Inferior parietal cortex (tissue), 1 donor: Measurements from ENCODE around the gene TOP2A.

Experiments
- DNase-seq: peaks from one replicate; pipeline ENCODE4 v3.0.0-alpha.2; 2016; ENCODE audit errors: extremely low spot score

Gene TOP2A, protein sequence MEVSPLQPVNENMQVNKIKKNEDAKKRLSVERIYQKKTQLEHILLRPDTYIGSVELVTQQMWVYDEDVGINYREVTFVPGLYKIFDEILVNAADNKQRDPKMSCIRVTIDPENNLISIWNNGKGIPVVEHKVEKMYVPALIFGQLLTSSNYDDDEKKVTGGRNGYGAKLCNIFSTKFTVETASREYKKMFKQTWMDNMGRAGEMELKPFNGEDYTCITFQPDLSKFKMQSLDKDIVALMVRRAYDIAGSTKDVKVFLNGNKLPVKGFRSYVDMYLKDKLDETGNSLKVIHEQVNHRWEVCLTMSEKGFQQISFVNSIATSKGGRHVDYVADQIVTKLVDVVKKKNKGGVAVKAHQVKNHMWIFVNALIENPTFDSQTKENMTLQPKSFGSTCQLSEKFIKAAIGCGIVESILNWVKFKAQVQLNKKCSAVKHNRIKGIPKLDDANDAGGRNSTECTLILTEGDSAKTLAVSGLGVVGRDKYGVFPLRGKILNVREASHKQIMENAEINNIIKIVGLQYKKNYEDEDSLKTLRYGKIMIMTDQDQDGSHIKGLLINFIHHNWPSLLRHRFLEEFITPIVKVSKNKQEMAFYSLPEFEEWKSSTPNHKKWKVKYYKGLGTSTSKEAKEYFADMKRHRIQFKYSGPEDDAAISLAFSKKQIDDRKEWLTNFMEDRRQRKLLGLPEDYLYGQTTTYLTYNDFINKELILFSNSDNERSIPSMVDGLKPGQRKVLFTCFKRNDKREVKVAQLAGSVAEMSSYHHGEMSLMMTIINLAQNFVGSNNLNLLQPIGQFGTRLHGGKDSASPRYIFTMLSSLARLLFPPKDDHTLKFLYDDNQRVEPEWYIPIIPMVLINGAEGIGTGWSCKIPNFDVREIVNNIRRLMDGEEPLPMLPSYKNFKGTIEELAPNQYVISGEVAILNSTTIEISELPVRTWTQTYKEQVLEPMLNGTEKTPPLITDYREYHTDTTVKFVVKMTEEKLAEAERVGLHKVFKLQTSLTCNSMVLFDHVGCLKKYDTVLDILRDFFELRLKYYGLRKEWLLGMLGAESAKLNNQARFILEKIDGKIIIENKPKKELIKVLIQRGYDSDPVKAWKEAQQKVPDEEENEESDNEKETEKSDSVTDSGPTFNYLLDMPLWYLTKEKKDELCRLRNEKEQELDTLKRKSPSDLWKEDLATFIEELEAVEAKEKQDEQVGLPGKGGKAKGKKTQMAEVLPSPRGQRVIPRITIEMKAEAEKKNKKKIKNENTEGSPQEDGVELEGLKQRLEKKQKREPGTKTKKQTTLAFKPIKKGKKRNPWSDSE (N-terminal part only)

DNA sequence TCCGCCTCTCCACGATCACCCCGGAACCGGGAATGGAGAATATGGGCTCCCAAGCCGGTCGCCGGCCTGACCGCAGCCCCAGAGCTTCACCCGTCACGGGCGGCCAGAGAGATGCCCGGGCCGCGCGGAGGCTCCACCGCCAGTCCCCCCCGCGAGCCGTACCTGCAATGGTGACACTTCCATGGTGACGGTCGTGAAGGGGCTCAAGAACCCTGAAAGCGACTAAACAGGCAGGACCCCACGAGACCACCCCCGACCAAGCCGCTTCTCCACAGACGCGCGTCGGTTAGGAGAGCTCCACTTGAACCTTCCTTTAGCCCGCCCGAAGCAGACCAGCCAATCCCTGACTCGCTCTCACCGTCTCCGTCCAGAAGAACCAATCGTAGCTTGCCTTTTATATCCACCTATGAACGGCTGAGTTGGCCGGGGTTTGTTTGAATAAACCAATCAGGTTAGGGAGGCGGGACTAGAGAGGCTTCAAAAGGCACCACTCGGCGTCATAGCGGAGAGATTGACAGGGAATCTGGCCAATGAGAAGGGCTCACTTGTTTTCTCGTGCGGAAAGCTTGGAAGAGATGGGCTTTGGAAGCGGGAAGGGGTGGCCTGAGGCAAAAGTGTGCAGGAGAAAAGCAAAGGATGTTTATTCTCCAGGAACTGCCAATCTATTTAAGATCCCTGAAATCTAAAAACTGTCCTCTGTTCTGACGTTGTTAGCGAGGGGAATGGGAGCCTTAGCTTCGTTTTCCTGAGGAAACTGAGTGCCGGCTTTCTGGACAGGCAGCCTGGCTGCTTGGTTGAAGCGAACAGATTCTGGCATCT is at the start of gene TOP2A:
Gene TOP2A, minus strand, starts transcription at position 288 of the 819 bp plus-strand sequence. Its CDS starts 105 bp downstream, at position 183.
- DNase-seq = peak; percentile 100

DNA sequence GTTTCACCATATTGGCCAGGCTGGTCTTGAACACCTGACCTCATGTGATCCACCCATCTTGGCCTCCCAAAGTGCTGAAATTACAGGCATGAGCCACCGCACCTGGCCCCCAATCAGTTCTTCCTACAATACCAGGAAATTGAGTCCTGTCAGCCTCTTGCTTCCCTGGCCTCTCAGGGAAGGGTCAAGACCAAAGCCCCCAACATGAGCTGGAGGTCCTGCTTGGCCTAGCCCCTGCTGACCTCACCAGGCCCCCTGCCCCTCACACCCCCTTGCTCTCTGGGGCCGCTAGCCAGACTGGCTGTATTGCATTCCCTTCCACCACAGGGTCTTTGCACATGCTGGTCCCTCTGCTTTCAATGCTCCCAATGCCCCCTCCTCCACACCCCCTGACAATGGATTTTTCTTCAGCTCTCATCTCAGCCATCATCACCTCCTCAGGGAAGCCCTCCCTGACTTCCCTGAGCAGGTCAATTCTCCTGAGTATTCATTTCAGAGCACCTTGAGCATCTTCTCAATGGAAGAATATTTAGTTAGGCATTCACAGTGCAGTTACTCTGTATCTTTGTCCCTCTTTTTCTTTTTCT is 49.7 kb upstream of the TOP2A start:
- DNase-seq = no peak

DNA sequence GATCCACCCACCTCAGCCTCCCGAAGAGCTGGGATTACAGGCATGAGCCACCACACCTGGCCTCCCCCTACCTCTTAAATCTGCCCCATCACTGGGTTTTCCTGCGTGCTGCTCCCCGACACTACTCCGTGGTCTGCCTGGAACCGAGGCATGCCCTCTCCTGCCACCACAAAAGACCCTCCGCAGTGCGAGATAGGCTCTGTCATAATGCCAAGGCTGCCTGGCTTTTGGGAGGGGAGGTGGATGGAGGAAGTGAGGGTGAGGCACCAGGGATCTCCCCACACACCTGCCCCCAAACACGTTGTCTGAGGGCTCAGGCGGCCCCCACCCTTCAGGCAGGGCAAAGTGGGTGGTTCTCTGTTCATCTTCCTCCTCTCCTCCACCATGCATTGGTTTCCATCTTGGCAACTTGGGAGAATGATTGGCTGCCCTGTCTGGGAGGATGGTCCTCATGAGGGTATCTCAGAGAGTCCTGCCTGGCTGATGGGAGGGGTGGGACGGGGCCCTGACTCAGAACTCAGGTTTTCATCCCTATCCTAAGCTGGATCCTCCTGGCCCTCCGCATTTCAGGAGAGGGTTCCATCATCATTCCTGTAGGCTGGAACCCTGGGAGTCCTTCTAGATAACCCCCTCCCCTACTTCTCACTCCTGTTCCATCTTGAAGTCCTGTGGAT is 48.7 kb upstream of the TOP2A start:
- DNase-seq = no peak

DNA sequence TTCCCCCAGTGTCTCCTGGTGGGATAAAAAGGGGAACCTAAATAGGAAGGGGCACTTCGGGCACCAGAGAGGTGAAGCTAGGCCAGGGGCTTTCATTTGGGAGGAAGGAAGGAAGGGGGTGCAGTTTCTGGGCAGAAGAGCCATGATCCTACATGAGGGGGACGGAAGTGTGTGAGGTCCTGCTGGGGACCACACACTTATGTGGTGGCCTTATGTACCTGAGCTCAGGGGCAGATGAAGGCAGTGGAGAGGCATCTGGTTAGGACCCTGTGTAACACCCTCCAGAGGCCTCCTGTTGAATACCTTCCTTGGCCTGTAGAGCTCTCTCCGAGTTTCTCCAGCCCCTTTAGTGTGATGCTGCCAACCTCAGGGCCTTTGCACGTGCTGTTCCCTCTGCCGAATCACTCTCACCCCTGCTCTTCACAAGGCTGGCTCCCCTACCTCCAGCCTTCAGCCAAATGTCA is 46.7 kb upstream of the TOP2A start:
- no peak for DNase-seq

DNA sequence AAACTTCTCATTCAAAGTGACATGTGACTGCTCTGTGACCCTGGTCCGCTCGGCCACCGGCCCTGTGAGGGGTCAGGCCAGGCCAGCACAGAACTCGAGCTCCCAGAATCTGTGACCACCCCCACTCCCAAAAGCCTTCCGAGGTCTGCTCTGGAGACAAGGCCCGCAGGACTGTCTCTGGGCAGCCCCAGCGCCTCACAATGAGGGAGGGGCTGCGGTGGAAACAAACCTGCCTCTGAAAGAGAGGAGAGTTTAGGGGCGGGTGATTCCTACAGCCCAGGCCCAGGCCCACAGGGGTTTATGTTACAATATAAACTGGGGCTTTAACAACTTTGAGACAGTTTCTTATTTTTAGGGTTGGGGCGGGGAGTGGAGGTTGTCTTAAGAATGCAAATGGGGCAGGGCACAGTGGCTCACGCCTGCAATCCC is 45.4 kb upstream of the TOP2A start:
- no peak for DNase-seq

DNA sequence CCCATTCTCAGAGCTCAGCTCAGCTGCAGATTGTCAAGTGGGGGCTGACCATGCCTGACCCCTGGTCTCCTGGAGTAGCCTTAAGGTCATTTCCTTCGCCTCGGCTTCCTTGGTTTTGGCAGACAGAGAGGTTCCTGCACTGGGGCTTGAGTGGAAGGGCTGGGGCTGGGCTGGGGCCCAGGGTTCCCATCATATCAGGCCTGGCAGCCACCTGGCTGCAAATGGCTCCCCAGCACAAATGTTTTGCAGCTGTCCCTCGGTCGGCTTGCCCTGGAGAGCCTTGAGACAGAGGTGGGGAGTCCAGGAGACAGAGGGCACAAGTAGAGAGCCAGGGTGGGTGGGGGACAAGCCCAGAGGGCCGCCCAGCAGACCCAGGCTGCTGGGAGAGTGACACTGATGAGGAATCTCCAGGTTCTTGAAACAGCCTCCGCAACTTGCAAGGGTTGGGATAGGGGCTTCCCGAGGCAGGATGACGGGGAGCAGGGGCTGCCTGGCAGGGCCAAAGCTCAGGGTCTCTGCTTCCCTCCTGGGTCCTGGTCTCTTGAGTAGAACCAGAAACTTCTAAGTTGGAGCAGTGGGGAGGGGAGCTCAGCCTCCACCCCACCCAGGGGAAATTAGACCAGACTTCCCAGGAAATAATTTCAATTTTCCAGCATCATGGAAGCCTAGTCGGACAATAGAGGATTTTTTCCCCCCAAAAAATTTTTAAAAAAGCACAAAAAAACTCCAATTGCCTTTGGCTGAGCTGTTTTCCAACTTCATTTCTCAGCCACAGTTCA is 44.8 kb upstream of the TOP2A start:
- DNase-seq = no peak

DNA sequence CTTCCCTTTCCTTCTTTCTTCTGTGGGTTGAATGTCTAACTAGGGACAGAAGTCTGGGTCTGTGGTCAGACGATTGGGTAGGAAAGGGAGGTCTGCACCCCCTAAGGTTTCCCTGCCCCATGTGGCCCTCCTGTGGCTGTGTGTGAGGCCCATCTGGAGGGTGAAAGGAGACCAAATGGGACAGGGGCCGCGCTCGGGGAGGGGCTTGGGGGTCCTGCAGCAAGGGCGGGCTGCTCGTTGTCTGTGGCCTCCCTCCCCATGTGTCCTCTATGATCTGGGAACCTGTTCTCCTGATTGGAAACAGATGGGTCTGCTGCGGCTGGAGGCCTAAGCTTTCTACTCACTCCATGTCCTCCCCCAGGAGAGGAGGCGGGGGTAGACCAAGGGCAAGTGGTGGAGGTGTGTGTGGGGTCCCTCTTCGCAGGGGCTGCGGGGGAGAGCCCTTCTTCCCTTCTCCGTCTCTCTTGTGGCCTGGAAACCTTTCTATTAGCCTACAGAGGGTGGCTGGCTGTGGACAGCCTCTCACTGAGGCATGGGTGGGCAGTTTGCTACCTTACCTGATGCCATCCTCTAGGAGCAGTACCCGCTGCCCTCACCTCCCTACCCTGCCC is 44.1 kb upstream of the TOP2A start:
- DNase-seq = no peak

DNA sequence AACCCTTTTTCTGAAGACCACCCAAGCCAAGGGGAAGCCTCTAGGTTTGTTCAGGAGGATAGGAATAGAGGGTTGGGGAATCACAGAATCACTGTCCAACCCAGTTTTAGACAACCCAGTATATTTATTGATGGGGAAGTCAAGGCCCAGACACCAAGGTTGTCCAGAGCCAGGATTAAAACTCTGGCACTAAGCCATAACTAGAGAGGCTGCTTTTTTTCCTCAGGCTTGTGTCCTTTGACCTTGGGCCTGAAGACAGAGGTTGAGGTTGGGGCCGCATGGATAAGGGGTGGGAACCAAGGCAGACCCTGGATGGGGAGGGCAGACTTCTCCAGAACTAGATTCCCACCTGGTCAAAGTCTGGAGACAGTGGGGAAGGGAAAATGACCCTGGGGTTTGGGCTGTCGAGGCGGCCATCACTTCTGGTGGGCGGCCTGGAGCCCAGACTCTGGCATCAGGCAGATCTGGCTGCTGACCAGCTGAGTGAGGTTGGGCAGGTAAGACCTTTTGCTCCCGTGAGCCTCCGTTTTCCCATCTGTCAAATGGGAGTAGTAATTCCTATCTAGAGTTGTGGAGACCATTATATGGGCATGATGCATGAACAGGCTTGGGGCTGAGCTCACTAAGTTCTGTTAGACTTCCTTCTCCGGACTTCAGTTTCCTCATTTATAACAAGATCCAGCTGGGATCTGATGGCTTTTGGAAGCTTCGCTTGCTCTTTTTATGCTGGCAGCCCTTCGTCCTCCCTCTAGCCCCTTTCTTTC is 43.5 kb upstream of the TOP2A start:
- DNase-seq = no peak

DNA sequence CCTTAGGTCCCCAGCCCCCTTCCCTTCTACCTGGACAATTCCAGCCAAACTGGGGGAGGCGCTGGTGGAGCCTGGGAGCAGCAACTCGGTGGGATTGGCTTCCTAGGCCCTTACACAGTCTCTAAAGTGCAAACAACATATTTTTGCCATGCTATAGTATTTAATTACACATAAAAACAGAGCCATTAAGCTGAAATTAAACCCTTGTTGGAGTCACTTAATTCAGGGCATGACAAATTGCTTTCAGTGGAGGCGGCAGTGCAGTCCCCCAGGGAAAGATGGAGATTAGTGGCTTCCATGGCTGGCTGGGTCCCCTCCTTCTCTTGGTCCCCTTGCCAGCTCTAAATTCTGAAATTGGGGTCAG is 42.9 kb upstream of the TOP2A start:
- no peak for DNase-seq

DNA sequence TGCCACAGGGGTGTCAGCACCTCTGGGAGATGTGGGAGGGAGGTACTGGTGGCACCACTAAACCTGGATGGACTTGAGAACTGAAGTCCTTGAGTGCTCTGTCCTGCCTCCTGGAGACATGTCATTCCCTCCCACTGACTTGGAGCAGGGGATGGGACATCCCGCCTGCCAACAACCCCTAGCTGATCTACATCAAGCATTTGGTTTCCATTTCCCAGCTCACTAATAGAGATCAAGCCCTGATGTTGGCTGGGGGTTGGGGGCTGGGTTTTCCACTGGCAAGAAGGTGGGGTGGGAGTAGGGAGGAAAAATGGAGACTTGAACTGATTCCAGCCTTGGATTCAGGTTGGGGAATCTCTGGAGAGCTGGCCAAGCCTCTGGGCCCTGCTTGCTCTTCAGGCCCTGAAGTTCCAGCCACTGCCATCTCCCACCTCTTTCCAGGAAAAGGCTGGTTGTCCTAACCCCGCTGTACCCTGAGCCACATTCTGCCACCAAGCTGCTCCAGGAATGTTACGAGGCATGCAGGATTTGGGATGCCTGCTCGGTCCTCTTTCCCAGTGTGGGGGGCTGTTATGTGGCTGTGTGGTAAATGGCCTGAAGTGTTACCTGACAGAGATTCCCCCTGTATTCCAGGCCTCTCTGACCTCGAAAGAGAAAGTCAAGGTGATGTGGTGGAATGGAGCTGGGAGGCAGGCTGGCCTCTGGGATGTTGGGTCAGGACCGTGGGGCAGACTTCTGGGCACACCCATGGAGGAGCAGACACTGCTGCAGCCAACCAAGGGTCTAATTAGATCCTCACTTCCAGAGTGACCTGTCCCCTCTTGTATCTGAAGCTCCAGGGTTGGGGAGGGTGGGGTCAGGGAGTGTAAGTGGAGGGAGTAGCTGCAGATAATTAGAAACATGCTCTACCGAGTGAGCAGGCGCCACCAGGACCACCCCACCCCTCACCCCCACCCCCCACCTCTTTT is 42.2 kb upstream of the TOP2A start:
- no peak for DNase-seq

DNA sequence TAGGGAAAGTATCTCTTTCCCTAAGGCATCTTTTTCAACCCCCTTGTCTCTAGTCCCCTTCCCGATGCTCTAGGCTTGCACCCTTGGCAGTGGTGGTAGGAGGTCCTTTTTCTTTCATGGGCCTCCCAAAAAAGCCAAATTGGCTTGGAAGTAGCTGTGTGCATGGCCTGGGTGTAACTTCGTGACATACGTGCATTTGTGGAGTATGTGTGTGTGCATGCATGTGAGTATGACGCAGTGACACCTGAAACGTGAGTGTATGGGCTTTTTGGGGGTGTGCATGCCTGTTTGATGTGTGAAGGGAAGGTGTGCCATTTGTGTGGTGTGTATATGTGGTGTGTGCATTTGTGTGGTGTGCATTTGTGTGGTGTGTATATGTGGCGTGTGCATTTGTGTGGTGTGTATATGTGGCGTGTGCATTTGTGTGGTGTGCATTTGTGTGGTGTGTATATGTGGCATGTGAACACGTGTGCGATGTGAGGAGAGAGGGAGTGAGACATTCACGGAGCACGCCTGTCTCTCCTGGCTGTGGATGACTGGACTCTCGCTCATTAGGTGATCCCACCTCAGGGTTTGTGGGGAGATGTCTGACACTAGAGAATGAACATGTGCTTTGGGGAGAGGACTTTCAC is 41.3 kb upstream of the TOP2A start:
- no peak for DNase-seq

DNA sequence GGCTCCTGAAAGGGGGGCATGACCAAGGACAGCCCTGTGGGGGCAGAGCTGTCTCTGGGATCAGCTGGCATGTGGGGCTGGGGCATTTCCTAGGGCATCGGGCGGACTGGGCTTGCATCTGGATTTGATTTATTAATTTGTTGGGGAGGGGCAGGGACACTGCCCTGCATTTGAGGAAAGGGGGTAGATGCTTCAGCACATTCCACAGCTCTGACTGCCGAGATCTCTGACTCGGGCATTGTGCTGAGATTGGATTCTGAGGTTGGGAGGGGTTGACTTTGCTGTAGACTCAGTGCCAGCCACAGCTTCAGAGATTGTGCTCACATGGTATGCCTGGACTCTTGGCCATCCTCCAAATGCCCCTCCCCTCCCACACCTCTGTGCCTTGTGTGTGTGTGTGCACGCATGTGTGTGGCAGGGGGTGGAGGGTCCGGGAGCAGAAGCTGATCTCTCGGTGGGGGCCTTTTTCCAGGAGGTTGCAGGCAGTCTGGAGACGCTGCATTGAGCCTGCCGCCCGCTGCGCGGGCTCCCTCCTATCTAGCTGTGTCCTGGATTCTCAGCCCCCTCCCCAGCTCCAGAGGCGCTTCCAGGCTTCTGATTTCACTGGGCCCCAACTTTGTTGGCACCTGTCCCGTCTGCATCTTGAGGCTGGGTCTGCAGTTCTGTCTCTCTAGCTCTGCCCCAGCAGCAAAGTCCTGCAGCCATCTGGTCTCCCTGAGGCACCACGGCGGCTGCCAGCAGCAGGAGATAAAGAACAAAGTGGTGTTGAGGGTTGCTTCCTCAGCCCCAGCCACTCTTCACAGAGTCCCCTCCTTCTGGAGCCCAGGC is 40.5 kb upstream of the TOP2A start:
- no peak for DNase-seq

DNA sequence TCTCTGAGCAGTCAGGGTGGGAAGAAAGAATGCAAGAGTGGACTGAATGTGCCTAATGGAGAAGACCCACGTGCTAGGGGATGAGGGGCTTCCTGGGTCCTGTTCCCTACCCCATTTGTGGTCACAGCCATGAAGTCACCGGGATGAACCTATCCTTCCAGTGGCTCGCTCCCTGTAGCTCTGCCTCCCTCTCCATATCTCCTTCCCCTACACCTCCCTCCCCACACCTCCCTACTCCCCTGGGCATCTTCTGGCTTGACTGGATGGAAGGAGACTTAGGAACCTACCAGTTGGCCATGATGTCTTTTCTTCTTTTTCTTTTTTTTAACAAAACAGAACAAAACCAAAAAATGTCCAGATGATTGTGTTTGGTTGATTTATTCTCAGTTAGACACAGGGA is 39.7 kb upstream of the TOP2A start:
- DNase-seq = no peak

DNA sequence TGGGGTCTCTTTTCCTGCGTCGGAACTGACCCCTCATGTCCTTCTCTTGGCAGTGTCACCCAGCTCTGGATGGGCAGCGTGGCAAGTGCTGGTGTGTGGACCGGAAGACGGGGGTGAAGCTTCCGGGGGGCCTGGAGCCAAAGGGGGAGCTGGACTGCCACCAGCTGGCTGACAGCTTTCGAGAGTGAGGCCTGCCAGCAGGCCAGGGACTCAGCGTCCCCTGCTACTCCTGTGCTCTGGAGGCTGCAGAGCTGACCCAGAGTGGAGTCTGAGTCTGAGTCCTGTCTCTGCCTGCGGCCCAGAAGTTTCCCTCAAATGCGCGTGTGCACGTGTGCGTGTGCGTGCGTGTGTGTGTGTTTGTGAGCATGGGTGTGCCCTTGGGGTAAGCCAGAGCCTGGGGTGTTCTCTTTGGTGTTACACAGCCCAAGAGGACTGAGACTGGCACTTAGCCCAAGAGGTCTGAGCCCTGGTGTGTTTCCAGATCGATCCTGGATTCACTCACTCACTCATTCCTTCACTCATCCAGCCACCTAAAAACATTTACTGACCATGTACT is 38.8 kb upstream of the TOP2A start:
- DNase-seq = no peak

DNA sequence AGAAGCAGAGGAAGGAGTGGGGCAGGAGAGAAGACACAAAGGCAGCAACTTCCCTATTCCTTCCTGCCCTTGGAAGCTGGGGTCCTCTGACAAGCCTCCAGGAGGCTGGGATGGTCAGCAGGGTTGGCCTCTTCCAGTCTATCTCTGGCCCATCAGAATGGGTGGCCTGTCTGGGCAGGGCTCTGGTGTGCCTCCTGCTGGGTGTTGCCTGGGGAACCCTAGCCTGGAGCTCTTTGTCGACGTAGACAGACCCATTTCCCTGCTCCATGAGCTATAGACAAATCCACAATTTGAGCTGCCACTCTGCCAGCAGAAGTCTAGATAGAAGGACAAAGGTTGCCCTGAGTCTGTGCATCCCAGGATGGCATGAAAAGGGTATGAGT is 36.9 kb upstream of the TOP2A start:
- no peak for DNase-seq
